ENCODE data around the gene KAT2B. TPM values are rescaled to one million over a fixed set of nuclear protein-coding genes. Genes with fewer than 3 reads are reported as not detected.
"Not testable (repeated sequence)": the region's sequence is repeated elsewhere in the genome, so short reads cannot be mapped to it uniquely, and the experiment has no call there.

The KAT2B gene
- total and polyA plus RNA-seq, 2 of the 13 experiments (the other 11 are each of a cell fraction or from before 2014, with no cell fraction given) = 0.97 to 1.7 TPM

DNA sequence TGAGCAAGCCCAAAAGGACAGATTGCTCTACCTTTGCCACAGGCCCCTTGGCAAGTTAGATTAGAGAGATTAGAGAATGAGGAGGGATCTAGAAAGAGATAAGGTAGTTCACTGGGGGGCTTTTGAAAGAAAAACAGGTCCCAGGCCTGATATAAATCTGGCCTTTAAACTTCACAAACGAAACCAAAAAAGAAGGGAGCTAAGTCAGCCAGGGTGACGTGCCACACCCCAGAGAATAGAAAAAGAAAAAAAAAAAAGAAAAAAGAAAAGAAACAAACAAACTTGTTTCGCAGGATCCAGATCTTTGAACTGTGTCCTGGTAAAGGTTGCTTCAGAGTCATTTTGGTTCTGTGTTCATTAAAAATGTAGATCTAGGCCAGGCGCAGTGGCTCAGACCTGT lies 3.6 kb downstream of the KAT2B start:
- intact Hi-C loops (cut with micrococcal nuclease; ENCODE audit: unreplicated experiment) = loop anchor here (5.0 kb wide), 2 partner anchors 83 to 278 kb away; no protein-coding TSS in a partner anchor
- H3K4me1 ChIP-seq (ENCODE audit: insufficient read depth, low read length) = peaks cover 27% of the 10 kb centered on the region
- no peak for ATAC-seq
- no peak overlapping the region for H3K4me3 ChIP-seq (replicated peaks in 1 of 3; ENCODE audit: insufficient read depth in 1 of 3, low read depth in 2 of 3, low read length in 3 of 3)
- H3K36me3 ChIP-seq (replicated peaks in 1 of 2; ENCODE audit: control insufficient read depth in 1 of 2, insufficient read depth in 2 of 2, low read length in 2 of 2) = no peaks in the 10 kb centered on the region
- no peak overlapping the region for H3K27ac ChIP-seq (ENCODE audit: extremely low read length, insufficient read depth, low read length)
- no TSS peak for BruUV-seq (replicated peaks)
- H3K27me3 ChIP-seq (ENCODE audit: control insufficient read depth in 1 of 2, insufficient read depth in 2 of 2, low read length in 2 of 2) = no peaks in the 10 kb centered on the region
- ChIA-PET POLR2A (no interaction called here), CTCF (ENCODE audit: low intra/inter-chr PET ratio, low total read pairs) (no interaction called here)
- in situ Hi-C loops (cut with HindIII; ENCODE audit: extremely low pct_ligation_motif_present, low pct_unique_long_range_greater_than_20kb) = no loop called here
- WGBS (ENCODE audit: low lambda C conversion rate) = 36% methylated on average over 4 of the region's 4 CpGs
- H3K79me2 ChIP-seq (ENCODE audit: insufficient read depth, low read length) = no peaks in the 10 kb centered on the region
- no peaks in the 10 kb centered on the region for H3K9me3 ChIP-seq (ENCODE audit: low read length)
- peak overlapping the region; percentile 13; the same call in 1 of the 2 replicates for H3K4me2 ChIP-seq (ENCODE audit: low read depth, low read length)
- no peak for DNase-seq (ENCODE audit: low spot score)
- FAIRE-seq = no peak
- TF ChIP-seq FOXO4 (CRISPR knock-in tag; conservative IDR thresholded peaks at IDR 0.05) (no peak), MAZ (IDR thresholded peaks at IDR 0.05; ENCODE audit: borderline replicate concordance, low read depth, low read length) (no peak), MAZ (CRISPR knock-in tag; IDR thresholded peaks at IDR 0.05; ENCODE audit: low read depth) (no peak)
- no peak overlapping the region for H3K9ac ChIP-seq (ENCODE audit: insufficient read depth, low read depth, low read length)
- no peaks in the 10 kb centered on the region; the same call in 1 of the 2 replicates for H4K20me1 ChIP-seq (ENCODE audit: insufficient read depth, low read length)
- H2AFZ ChIP-seq (ENCODE audit: low read length) = no peak overlapping the region

DNA sequence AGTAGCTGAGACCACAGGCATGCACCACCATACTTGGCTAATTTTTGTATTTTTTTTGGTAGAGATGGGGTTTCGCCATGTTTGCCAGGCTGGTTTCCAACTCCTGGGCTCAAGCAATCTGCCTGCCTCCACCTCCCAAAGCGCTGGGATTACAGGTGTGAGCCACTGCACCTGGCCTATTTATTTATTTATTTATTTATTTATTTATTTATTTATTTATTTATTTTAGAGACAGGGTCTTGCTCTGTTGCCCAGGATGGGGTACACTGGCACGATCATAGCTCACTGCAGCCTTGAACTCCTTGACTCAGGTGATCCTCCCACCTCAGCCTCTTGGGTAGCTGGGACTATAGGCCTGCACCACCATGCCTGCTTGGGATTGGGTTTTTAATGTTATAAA lies 4.9 kb downstream of the KAT2B start:
- intact Hi-C loops (cut with micrococcal nuclease; ENCODE audit: unreplicated experiment); POLR2A ChIA-PET; FAIRE-seq; in situ Hi-C loops (cut with HindIII; ENCODE audit: extremely low pct_ligation_motif_present, low pct_unique_long_range_greater_than_20kb); CTCF ChIA-PET (ENCODE audit: low intra/inter-chr PET ratio, low total read pairs); H4K20me1 ChIP-seq (ENCODE audit: insufficient read depth, low read length); H3K4me2 ChIP-seq (ENCODE audit: low read depth, low read length); H2AFZ ChIP-seq (ENCODE audit: low read length); H3K27me3 ChIP-seq (ENCODE audit: control insufficient read depth in 1 of 2, insufficient read depth in 2 of 2, low read length in 2 of 2); ATAC-seq; H3K79me2 ChIP-seq (ENCODE audit: insufficient read depth, low read length); BruUV-seq (replicated peaks); H3K9me3 ChIP-seq (ENCODE audit: low read length); H3K27ac ChIP-seq (ENCODE audit: extremely low read length, insufficient read depth, low read length); H3K4me3 ChIP-seq (replicated peaks in 1 of 3; ENCODE audit: insufficient read depth in 1 of 3, low read depth in 2 of 3, low read length in 3 of 3); H3K36me3 ChIP-seq (replicated peaks in 1 of 2; ENCODE audit: control insufficient read depth in 1 of 2, insufficient read depth in 2 of 2, low read length in 2 of 2); H3K9ac ChIP-seq (ENCODE audit: insufficient read depth, low read depth, low read length); DNase-seq (ENCODE audit: low spot score): not testable (repeated sequence)
- 72% methylated on average over 3 of the region's 3 CpGs for WGBS (ENCODE audit: low lambda C conversion rate)
- H3K4me1 ChIP-seq (ENCODE audit: insufficient read depth, low read length) = peaks cover 22% of the 10 kb centered on the region
